RPMI8226 (cell line): ENCODE results near the gene TOP3B.

ENCODE experiments used
- DNase-seq: peaks from one replicate; pipeline ENCODE4 v3.0.0-alpha.2; 2015

The TOP3B gene

GRCh38 chr22:21961886-21962654, 20.5 kb downstream of the TOP3B start:
- DNase-seq, result no peak

- DNase-seq, result no peak
These were observed 21.3 kb downstream of the TOP3B start for GRCh38 chr22:21961127-21961867.

DNA sequence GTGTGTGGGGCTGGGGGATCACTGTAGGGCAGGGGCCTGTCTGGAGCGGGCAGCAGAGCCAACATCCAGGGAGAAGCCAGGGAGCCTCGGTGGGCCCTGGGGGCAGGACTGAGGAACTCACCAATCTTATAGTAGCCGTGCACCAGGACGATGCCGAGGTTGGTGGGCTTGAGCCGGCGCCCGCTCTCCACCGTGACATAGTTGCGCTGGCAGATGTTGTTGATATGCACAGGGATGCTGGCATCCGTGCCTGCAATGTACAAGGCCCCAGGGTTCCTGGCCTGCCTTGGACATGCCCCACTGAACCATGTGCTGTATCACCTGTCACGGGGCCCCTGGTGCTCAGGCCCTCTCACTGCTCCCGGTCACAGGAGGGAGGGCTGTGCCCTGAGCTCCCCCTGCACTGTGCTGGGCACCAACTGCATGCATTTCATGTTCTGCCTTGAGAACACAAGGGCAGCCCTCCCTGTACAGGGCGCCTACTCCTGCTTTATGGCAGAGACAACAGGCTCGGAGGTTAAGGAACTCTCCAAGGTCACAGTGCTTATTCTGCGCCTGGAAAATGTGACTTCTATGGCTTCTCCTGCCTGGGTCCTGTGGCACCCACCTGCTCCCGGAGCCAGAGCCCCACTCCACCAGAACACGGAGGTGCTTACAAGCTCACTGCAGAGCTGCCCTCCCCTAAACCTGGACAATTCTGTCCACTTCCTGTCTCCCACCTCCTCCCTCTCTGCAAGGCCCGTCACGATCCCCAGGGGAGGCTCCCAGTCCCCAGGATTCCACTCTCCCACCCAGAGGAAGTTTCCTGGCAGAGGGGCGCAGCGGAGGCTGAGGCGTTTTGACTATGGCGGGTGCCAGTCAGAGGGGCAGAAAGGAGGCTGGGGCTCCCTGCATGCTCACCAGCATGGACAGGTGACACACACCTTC, 22.1 kb downstream of the TOP3B start:
- DNase-seq, result no peak

GRCh38 chr22:21959274-21960074, 23.1 kb downstream of the TOP3B start:
- DNase-seq, result no peak

GRCh38 chr22:21958360-21959273, 24.0 kb downstream of the TOP3B start:
- no peak for DNase-seq

DNA sequence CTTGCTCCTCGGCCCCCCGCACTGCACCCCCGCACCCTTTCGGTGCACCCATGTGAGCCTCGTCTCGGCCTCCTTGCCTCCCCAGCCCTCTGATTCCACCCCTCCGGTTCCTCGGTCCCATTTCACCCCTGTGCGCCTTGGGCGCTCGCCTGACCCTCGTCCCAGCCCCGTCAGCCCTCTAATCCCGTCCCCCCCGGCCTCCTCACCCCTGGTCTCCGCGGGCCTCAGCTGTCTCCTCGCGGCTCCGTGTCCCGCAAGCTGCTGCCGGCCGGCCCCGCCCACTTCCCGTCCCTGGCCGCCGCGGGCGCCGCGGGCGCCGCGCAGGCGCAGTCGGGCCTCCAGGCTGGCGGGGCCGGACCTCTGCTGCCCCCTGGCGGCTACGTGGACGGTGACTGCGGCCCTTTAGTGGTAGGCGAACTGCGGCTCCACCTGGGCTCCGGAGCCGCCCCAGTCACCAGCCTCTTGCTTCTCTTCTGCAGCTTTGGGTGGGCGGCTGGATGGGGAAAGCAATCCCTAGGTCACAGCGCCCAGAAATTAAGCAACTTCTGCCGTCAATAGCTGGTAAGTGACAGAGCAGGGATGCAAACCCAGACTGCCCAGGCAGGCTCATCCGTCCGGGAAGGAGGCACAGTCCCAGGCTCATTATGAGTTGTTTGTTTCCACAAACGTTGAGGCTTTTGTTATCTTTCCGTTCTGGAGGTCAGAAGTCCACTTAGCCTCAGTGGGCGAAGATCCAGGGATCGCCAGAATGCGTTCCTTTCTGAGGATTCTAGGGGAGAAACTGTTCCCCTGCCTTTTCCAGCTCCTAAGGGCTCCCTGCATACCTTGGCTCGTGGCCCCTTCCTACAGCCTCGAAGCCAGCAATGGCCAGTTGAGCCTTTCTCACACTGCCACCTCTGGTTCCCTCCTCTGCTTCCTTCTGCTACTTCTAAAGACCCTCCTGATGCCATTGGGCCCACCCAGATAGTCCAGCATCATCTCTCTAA, 29.7 kb downstream of the TOP3B start, which contains the start of gene PPM1F:
Gene PPM1F (minus strand): TSS at position 263 of the 986 bp plus-strand sequence. CDS start 6,800 bp downstream, outside the sequence.
- DNase-seq, result peak; percentile 68

DNA sequence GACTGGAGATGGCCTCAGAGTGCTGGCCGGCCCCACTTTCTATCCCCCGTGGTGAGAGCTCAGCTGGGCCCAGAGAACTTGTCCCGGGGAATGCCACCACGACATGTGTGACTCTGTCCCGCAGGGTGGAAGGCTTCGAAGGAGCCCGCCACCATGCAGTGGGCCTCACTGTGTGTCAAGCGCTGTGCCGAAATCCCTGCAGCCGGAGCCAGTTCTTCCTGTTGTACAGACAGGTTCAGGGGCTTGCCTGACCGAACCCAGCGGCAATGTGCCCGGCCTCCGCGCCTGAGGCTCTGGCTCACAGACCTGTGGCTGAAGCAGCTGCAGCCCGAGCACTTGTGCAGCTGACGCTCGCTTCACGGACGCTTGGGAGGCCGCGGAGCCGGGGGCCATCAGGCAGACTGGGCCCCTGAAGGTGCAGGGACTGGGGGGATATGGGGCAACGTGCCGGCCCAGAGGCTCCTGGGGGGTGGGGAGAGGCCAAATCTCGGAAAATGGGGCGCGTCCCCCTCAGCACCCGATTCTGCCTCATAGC, 30.6 kb downstream of the TOP3B start:
- DNase-seq, result no peak

DNA sequence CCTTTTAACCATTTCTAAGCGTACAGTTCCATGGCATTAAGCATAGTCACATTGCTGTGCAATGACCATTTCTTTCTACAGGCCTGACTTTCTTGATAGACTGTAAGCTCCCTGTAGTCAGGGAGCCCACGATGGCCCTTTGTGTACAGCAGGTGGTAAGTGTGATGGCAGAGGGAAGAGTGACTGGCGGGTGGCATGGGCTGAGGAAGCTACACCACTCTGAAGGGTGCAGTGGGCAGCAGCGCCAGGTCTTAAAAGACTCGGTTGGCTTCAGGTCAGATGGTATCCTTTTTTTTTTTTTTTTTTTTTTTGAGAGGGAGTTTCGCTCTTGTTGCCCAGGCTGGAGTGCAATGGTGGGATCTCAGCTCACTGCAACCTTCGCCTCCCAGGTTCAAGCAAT, 31.5 kb downstream of the TOP3B start:
- no peak for DNase-seq

DNA sequence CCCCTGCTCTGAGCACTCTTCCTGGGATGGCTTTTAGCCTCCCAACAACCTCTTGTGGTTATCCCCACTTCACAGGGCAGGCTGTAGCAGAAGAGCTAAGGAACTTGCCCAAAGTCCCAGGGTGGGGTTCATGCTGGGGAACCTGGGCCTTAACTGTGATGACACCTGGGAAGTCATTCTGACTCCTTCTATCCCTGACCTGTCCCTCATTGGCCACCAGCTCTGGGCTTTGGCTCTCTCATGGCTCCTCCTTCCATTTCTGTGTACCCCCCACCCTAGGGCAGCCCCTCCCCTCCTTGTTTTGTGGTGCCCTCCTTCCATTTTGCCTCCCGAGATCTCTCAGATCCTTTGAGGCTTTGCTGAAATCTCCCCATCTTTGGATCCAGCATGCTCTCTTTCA, 32.6 kb downstream of the TOP3B start:
- no peak for DNase-seq

- DNase-seq, result no peak
These were observed 33.0 kb downstream of the TOP3B start for GRCh38 chr22:21949569-21949918.

DNA sequence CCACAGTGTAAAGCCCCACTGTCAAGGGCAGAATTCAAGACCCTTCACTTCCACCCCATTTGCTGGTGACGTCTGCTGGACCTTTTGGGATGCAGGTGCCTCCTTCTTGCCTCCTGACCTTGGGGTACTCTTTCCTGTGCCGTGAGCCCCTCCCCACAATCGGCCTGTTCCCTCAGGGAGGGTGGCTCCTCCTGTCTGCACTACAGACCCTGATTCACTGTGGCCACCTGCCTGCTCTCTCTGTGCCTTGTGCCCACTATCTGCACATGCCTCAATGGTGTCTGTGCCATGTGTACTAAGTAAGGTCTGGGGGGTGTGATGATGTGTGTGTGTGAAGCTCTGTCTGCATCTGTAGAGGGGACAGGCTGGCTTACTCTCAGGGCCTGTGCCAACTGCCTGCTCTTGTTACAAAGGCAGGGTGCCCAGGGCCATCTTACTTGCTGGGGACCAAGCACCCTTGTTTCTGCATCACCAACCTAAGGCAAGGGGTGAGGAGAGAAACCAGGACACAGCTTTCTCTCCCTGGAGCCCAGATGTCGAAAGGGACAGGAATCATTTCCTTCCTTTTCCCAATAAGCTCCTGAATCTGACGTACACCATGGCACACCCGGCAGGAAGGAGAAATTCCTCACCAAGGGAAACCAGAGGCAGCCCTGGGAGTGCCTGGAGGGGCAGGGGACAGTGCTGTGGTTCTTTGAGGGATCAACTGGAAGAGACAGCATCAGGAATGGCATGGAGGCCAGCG, 33.6 kb downstream of the TOP3B start:
- DNase-seq, result no peak

DNA sequence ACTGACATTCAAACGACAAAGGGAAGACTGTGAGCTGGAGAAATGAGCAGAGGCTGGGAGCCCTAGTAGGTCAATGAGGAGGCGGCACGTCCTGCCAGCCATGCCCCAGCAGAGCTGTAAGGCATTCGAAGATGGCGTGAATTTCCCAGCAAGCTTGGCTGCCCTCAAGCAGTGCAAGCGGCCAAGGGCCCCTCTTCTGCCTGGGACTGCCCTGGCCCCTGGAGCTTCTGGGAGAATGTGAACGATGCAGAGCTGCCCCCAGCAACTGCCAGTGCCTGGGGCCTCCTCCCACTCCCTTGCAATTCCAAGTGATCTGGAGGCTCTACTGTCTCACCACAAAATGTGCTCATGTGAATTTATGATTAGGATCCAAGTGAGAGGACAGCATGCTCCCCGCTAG, 34.2 kb downstream of the TOP3B start:
- DNase-seq, result no peak

DNA sequence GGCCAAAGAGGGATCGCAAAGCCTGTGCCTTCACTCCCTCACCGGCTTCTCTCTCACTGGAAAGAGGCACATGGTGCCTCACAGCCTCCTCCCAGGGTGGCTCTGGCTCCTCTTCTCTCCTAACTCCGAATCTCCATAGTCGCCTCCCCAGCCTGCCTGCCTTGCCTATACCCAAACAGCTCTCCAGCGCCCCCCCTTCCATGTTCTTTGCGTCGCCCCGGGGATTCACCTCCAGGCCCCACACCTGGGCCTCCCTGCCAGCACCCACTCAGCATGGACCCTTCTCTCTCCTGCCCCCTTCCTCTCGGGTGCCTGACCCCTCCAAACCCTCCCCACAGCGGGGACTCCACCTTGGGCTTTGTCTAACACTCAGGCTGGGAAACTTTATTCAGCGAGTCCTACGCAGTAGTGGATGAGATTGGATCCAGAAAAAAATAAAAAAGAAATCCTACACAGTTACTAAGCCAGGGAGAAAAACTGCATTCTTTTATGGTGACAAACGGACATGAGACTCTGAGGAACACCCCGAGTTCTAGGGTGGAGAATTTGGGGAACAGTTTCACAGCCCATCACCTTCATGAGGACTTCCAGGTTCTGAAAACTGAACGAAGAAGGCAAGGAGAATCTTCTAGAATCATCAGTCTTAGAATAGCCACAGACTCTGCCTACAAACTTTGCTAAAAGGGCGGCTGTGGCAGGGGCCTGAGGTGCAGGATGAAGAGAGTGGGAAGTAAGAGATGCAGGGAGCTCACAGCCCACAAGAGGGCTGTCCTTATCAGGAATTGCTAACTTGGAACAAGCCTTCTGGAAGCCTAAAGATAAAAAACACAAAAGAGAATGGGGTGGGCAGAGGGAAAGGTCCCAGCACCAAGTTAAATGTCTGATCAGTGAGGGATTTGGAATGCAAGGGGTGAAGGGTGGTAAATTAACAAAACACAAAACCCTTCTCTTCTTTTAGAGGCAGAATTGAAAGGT, 35.3 kb downstream of the TOP3B start:
- DNase-seq, result no peak

- DNase-seq, result no peak
These were observed 36.2 kb downstream of the TOP3B start for GRCh38 chr22:21946262-21946925.

DNA sequence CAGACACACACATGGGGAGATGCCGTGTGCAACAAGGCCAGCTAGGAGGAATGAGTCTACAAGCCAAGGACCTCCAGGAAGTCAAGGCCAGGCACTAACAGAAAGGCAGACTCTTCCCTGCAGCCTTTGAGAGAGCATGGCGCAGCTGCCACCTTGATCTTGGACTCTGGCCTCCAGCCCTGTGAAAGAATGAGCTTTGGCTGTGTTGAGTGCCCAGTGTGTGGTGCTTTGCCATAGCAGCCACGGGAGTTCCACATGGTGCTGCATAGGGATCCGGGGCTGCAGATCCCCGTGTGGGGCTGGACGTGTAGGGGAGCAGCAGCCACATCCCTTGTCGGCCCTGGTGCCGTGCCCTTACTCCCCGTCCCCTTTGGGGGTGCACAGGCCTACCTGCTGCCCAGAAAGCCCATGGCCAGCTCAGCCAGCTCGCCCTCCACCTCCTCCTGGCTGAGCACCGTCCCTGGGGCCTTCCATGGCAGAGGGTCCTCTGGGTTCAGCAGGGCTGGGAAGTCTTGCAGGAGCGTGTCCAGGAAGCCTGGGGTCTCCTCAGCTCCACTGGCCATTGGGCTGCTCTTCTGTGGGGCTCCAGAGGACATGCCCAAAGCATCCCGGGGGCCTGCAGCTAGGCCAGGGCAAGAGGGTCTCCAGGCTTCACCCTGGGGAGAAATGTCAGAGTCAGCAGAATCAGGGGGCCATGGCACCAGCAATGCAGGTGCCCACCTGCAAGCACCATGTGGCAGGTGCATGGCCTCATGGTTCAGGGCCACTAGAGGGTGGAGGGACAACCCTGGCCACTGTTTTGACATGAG, 36.9 kb downstream of the TOP3B start:
- no peak for DNase-seq

GRCh38 chr22:21944871-21945270, 37.7 kb downstream of the TOP3B start:
- DNase-seq, result no peak
